Skeletal muscle satellite cell (primary cell): ENCODE data around the gene TOP3A.
"Not testable (repeated sequence)": the region's sequence is repeated elsewhere in the genome, so short reads cannot be mapped to it uniquely, and the experiment has no call there.

Experiments
- H3K27me3 ChIP-seq: 2 replicates; pipeline ENCODE4 v1.7.0; 2013; ENCODE audit warnings: low read length; ENCODE audit not compliant: control insufficient read depth, insufficient read depth
- H3K36me3 ChIP-seq: 2 replicates; pipeline ENCODE4 v1.7.0; 2013; ENCODE audit warnings: mild to moderate bottlenecking, control low read depth, low read length; ENCODE audit not compliant: insufficient read depth
- H3K4me1 ChIP-seq: 2 replicates; pipeline ENCODE4 v1.7.0; 2013; ENCODE audit warnings: low read length; ENCODE audit not compliant: control insufficient read depth, insufficient read depth
- H3K4me2 ChIP-seq: 2 replicates; pipeline ENCODE4 v1.7.0; 2013; ENCODE audit warnings: mild to moderate bottlenecking, low read length
- H3K4me3 ChIP-seq: 2 replicates; pipeline ENCODE4 v1.7.0; 2013; ENCODE audit warnings: low read length
- H3K9ac ChIP-seq: 2 replicates; pipeline ENCODE4 v1.7.0; 2013; ENCODE audit warnings: mild to moderate bottlenecking, low read depth, low read length, moderate library complexity
- H3K9me3 ChIP-seq: replicated peaks from 2 replicates; pipeline ENCODE4 v1.7.0; 2013; ENCODE audit warnings: mild to moderate bottlenecking, control low read depth, low read length

Gene TOP3A

DNA sequence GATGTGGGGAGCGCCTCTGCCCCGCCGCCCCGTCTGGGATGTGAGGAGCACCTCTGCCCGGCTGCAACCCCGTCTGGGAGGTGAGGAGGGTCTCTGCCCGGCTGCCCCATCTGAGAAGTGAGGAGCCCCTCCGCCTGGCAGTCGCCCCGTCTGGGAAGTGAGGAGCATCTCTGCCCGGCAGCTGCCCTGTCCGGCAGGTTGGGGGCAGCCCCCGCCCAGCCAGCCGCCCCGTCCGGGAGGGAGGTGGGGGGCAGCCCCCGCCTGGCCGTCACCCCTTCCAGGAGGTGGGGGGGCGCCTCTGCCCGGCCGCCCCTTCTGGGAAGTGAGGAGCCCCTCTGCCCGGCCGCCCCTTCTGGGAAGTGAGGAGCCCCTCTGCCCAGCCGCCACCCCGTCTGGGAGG, 23.4 kb upstream of the TOP3A start:
- not testable (repeated sequence) for H3K4me2 ChIP-seq, H3K27me3 ChIP-seq, H3K9ac ChIP-seq, H3K9me3 ChIP-seq, H3K4me1 ChIP-seq, H3K4me3 ChIP-seq
- H3K36me3 ChIP-seq = peaks cover 11% of the 10 kb centered on the region

GRCh38 chr17:18332909-18333489, 18.2 kb upstream of the TOP3A start:
- H3K4me2 ChIP-seq = no peak overlapping the region
- peaks cover 7% of the 10 kb centered on the region for H3K36me3 ChIP-seq
- H3K9ac ChIP-seq = no peak overlapping the region
- no peak overlapping the region for H3K4me3 ChIP-seq
- H3K9me3 ChIP-seq = no peaks in the 10 kb centered on the region
- H3K27me3 ChIP-seq = no peaks in the 10 kb centered on the region
- H3K4me1 ChIP-seq = no peaks in the 10 kb centered on the region

DNA sequence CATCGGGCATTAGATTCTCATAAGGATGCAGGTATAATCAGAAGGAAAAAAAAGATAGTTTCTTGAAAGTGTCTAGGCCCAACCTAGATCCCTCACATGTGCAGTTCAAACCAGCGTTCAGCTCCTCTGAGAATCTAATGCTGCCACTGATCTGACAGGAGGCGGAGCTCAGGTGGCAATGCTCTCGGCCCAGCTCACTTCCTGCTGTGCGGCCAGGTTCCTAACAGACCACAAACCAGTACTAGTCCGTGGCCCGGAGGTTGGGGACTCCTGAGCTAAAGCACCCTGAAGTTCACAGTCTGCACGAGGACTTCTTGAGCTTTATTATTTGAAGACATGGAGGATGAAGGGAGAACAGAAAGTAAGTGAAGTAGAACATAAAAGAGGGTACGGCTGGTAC, 17.1 kb upstream of the TOP3A start:
- H3K27me3 ChIP-seq = no peaks in the 10 kb centered on the region
- no peaks in the 10 kb centered on the region for H3K4me1 ChIP-seq
- H3K4me3 ChIP-seq = no peak overlapping the region
- H3K9me3 ChIP-seq = no peaks in the 10 kb centered on the region
- no peak overlapping the region for H3K4me2 ChIP-seq
- peaks cover 7% of the 10 kb centered on the region for H3K36me3 ChIP-seq
- no peak overlapping the region for H3K9ac ChIP-seq

- H3K9me3 ChIP-seq = no peaks in the 10 kb centered on the region
- no peak overlapping the region for H3K4me2 ChIP-seq
- H3K27me3 ChIP-seq = no peaks in the 10 kb centered on the region
- peaks cover 23% of the 10 kb centered on the region for H3K36me3 ChIP-seq
- no peak overlapping the region for H3K4me3 ChIP-seq
- H3K9ac ChIP-seq = no peak overlapping the region
- H3K4me1 ChIP-seq = peaks cover 3% of the 10 kb centered on the region
Measured at GRCh38 chr17:18328643-18329204, 13.9 kb upstream of the TOP3A start.

DNA sequence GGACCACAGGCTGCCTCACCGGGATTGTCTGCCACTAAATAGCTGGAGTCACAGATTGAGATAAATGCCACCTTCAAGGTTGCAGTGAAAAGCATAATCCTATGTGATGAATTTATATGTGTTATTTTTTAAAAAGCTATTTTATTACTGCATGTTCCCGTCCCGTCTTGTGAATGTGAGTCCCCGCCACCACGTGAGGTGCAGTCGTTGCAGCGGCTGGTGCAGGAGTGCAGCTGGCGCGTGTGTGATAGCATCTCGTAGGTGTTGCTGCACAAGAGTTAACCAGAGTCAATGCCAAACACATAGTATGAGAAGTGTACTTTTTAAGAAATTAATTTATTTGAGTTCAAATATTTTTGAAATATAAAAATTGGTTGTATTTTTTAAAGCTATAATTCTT, 12.8 kb upstream of the TOP3A start:
- Histone ChIP-seq H3K4me2 (no peak overlapping the region), H3K27me3 (no peaks in the 10 kb centered on the region), H3K9me3 (no peaks in the 10 kb centered on the region), H3K9ac (no peak overlapping the region), H3K4me3 (no peak overlapping the region), H3K4me1 (peaks cover 3% of the 10 kb centered on the region), H3K36me3 (peaks cover 35% of the 10 kb centered on the region)

DNA sequence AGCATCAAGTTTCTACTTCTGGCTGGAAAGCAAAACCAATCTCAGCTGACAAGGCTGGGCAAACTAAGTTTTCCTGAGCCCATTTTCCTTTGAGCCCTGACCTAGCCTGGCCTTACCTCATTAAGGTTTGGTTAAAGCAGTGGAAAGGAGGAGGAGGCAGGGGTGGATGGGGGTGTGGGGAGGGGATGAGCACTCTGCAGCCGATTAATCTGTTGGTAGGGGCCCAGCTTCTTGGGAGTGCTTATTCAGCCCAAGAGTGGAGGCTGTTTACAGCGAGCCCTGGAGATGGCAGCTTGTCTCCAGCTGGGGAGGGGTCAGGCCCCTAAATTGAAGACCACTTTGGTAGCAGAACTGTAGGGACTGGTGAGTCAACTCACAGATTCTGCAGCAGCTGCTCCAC, 12.3 kb upstream of the TOP3A start:
- Histone ChIP-seq H3K4me3 (no peak overlapping the region), H3K27me3 (no peaks in the 10 kb centered on the region), H3K36me3 (peaks cover 37% of the 10 kb centered on the region), H3K9me3 (no peaks in the 10 kb centered on the region), H3K9ac (no peak overlapping the region), H3K4me2 (no peak overlapping the region), H3K4me1 (peaks cover 3% of the 10 kb centered on the region)

DNA sequence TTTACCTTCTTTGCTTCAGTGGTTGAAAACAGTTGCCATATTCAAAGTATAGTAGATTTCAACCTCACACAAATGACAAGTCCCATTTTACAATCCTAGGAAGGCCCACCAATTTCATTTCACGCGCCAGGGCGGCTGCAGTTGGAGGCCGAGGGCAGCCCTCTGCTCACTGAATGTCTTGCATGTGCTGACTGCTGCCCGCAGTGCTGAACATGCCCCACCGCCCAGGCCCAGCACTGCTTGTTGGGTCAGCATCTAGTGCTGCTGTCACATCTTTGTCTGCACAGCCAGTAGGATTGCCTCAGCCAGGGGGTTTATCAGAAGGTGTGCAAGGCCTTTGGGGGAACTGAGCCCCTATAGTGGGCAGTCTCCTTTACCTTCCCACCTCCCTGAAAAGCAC, 11.8 kb upstream of the TOP3A start:
- no peak overlapping the region for H3K9ac ChIP-seq
- H3K4me3 ChIP-seq = no peak overlapping the region
- H3K4me2 ChIP-seq = no peak overlapping the region
- H3K9me3 ChIP-seq = no peaks in the 10 kb centered on the region
- no peaks in the 10 kb centered on the region for H3K27me3 ChIP-seq
- peaks cover 37% of the 10 kb centered on the region for H3K36me3 ChIP-seq
- H3K4me1 ChIP-seq = peaks cover 3% of the 10 kb centered on the region

DNA sequence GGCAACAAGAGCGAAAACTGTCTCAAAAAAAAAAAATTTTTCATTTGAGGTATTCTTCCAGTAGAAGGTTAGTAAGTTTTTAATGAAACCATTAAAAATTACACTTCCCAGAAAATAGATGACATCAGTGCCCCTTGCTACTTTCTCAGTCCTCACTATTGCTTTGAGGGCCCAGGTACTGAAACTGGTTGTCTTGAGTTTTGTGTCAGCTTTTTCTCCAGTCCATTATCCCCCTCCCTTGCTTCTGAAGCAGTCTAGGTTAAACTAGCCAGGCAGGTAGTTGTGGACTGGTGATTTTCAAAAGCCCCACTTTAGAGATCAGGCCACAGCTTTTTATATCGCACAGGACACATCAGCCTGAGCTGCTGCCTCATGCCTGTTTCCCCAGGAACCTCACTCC, 11.2 kb upstream of the TOP3A start:
- Histone ChIP-seq H3K9ac (no peak overlapping the region), H3K36me3 (peaks cover 37% of the 10 kb centered on the region), H3K4me3 (no peak overlapping the region), H3K9me3 (no peaks in the 10 kb centered on the region), H3K4me2 (no peak overlapping the region), H3K27me3 (no peaks in the 10 kb centered on the region), H3K4me1 (peaks cover 3% of the 10 kb centered on the region)

DNA sequence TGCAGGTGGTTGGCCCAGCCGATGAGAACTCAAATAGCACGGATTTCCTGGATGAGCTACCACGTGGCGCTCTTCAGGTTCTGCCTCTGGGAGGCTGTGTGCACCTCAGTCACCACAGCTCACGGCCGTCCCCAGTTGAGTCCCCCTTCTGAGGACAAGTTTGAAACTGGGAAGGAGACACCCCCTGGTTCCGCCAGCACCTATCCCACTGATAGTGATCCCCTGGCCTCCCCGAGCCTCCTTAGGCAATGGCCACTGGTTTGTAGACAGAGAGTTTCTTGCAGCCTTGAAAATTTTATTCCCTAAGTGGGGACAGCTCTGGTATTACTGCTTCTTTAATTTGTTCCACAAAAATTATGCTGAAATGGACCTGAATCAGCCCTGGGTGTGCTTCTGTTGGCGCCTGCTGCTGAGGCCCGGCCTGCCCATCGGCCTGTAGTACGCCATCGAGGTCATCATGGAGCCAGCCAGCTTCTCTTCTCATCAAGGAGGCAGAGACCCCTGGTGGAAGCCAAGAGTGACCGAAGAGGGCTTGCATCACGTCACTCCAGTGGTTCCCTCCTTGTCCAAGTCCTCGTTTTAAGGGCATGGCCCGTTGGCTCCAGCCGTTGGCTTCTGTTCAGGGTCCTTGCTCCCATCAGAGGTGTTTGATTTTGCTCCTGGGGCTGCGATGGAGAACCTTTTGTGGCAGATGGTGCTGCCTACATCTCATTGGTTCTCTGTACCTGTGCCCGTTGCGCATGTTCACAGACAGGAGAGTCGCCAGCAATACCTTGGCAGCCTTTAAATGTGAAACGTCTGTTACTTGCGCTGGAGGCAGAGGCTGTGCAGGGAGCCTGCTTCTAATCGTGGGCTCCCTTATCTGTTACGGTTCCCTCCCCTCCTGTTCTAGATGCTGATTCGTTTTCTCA, 9.6 kb upstream of the TOP3A start:
- no peaks in the 10 kb centered on the region for H3K27me3 ChIP-seq
- H3K4me3 ChIP-seq = no peak overlapping the region
- H3K4me2 ChIP-seq = no peak overlapping the region
- peaks cover 3% of the 10 kb centered on the region for H3K4me1 ChIP-seq
- H3K9ac ChIP-seq = no peak overlapping the region
- no peaks in the 10 kb centered on the region for H3K9me3 ChIP-seq
- peaks cover 44% of the 10 kb centered on the region for H3K36me3 ChIP-seq

DNA sequence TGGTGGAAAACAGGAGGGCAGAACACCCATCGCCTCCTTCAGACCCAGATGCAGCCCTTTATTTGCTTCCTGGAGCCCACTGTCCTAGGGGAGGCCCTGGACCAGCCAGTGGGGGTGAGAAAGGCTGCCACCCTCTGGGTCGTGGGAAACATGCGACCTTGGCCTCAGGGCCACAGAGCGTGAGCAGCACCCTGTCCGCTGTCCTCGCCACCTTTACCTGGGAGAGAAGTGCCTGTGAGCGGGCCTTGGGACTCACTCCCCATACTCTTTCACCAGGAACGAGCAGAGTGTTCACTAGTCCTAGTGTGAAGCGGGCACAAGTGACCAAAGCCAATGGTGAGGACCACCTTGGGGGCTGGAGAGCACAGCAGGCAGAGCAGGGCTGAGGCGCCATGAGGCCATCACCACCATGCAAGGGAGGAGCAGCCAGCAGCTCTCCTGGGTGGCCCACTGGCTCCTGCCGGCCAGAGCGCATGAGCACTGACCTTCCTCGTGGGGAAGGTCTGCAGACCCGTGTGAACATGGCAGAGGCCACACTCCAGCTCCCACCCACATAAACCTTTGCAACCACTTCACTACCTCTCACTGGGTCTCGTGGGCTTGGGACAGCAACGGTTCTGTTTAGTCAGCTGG, 8.8 kb upstream of the TOP3A start:
- Histone ChIP-seq H3K9ac (no peak overlapping the region), H3K27me3 (no peaks in the 10 kb centered on the region), H3K9me3 (no peaks in the 10 kb centered on the region), H3K36me3 (peaks cover 41% of the 10 kb centered on the region), H3K4me3 (no peak overlapping the region), H3K4me2 (no peak overlapping the region), H3K4me1 (peaks cover 6% of the 10 kb centered on the region)

DNA sequence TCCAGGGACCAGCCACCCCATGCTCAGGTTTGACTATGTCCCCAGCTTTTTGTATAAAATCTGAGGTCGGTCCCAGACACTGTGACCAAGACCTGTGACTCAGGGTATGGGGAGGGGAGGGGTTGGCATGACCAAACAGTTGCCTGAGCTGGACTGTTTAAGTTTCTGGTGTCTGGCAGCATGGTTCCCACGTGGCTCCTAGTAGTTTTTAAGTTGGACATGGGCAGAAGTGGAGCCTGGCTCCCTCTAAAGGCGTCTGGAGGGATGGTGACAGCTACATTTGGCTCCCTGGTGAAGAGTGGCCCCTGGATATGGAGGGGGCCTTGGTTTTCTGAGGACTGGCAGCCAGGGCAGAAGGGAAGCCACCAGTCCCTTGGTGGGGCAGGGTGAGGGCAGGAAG, 8.2 kb upstream of the TOP3A start:
- Histone ChIP-seq H3K9ac (no peak overlapping the region), H3K36me3 (peaks cover 41% of the 10 kb centered on the region), H3K4me3 (no peak overlapping the region)

More for the DNA sequence above, 8.2 kb upstream of the TOP3A start:
- H3K4me2 ChIP-seq = no peak overlapping the region
- no peaks in the 10 kb centered on the region for H3K9me3 ChIP-seq
- peaks cover 8% of the 10 kb centered on the region for H3K4me1 ChIP-seq
- no peaks in the 10 kb centered on the region for H3K27me3 ChIP-seq
